AG09319 (cell line): ENCODE measurements around the gene DDOST.
"Not testable (repeated sequence)": the region's sequence is repeated elsewhere in the genome, so short reads cannot be mapped to it uniquely, and the experiment has no call there.

Experiments used
- DNase-seq: peaks from one replicate; pipeline ENCODE4 v3.0.0-alpha.2; 2010; ENCODE audit warnings: low read depth; ENCODE audit errors: extremely low read depth
- TF ChIP-seq, protein P1 (sequence below): IDR thresholded peaks from 2 replicates; pipeline ENCODE4 v1.5.1; 2011; ENCODE audit warnings: low read depth, mild to moderate bottlenecking, inconsistent platforms, low read length, moderate library complexity

Gene DDOST

DNA sequence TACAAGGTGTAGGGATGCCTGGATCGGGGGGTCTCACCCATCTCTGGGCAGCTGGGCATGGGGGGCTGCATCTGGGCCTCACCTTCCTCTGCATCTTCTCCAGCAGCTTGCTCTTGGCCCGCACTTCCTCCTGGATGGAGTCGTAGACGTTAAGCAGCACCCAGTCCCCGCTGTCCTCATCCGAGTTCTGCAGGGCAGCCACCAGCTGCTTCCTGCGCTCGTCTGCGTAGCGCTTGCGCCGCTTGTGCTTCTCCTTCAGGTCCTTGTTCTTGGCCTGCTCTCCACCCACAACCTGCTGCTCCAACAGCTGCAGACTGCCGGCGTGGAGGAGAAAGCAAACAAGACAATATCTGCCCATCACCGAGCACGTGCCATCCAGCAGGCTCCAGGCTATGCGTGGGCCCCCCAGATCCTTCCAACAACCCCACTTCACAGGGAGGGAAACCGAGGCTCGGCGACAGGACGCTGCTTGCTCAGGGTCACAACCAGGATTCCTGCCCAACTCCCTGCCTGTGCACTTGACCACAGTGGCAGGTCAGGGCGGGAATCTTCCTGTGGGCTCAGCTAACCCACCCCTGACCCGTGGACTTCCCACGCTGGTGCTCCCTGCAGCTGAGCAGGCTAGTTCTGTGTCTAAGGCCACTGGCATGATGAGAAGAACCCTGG lies 21.5 kb upstream of the DDOST start:
- TF ChIP-seq, protein P1, sequence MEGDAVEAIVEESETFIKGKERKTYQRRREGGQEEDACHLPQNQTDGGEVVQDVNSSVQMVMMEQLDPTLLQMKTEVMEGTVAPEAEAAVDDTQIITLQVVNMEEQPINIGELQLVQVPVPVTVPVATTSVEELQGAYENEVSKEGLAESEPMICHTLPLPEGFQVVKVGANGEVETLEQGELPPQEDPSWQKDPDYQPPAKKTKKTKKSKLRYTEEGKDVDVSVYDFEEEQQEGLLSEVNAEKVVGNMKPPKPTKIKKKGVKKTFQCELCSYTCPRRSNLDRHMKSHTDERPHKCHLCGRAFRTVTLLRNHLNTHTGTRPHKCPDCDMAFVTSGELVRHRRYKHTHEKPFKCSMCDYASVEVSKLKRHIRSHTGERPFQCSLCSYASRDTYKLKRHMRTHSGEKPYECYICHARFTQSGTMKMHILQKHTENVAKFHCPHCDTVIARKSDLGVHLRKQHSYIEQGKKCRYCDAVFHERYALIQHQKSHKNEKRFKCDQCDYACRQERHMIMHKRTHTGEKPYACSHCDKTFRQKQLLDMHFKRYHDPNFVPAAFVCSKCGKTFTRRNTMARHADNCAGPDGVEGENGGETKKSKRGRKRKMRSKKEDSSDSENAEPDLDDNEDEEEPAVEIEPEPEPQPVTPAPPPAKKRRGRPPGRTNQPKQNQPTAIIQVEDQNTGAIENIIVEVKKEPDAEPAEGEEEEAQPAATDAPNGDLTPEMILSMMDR: no peak

DNA sequence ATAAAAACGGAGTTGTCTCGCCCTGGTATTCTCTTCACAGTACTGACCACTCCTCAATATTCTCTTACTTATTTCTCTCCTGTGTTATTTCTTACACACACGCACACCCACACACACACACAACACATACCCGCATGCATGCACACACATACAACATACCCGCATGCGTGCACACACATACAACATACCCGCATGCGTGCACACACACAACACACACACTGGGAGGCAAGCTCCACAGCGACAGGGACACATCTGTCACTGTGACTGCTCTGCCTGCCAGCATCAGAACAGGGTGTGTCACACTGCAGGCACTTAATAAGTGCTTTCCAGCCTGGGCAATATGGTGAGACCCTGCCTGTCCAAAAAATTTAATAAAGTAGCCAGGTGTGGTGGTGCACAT lies 20.8 kb upstream of the DDOST start:
- no peak for DNase-seq
- TF ChIP-seq, protein P1: no peak

More for the DNA sequence above, 21.5 kb upstream of the DDOST start:
- no peak for DNase-seq

DNA sequence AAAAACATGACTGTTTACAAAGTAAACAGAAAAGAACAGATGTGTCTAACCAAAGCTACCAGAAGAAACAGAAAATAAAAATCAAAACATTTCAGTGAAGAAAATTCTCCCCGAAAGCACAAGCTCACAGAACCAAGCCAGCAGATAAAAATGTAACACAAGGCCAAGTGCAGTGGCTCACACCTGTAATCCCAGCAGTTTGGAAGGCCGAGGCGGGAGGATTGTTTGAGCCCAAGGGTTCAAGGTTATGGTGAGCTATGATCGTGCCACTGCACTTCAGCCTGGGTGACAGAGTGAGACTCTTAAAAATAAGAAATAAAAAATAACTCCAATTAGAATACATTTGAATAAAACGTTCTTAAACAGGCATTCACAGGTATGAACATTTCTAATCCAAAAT lies 19.1 kb upstream of the DDOST start:
- no peak for DNase-seq
- TF ChIP-seq, protein P1: no peak

DNA sequence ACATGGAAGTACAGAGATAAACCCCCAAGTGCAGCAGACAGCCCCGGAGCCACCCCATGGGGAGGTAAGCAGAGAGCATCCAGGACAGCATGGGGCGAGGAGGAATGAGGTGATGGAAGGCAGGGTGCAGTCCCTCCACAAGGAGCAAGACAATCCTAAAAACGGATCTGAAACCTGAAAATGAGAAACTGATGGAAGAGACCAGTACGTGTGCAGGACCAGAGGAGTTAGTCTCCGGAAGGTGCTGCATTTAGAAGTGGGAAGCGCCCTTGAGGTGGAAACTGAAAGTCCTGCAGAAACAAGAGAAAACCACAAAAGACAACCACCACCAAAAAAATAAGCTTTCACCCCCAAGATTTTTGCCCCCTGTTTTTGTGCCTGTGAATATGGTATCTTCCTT lies 17.4 kb upstream of the DDOST start:
- TF ChIP-seq, protein P1: no peak
- no peak for DNase-seq

DNA sequence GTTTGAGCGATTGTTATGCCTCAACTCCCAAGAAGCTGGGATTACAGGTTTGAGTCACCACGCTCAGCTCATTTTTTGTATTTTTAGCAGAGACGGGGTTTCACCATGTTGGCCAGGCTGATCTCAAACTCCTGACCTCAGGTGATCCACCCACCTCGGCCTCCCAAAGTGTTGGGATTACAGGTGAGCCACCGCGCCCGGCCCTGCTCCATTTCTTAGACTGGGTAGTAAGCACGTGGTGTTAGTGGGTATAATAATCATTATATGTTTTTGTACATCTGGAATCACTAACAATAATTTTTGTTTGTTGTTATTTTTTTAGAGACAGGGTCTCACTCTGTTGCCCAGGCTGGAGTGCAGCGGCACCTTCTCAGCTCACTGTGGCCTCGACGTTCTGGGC lies 12.5 kb upstream of the DDOST start:
- not testable (repeated sequence) for DNase-seq

DNA sequence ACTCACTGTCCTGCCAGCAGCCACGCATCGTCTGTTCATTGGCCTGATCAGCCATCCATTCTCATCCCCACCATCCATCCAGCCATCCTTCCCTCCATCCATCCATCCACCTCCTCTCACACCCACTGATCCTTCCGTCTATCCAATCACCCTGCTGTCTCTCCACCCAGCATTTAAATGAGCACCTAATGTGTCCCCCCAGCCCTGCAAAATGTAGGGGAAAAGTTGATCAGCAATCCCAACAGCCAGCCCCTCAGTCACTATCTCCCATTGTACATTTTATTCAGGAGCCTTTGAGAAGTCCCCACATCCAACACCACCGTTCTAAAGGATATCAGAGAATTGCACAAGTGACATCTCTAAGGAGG lies 11.1 kb upstream of the DDOST start:
- no peak for DNase-seq
- TF ChIP-seq, protein P1: no peak

DNA sequence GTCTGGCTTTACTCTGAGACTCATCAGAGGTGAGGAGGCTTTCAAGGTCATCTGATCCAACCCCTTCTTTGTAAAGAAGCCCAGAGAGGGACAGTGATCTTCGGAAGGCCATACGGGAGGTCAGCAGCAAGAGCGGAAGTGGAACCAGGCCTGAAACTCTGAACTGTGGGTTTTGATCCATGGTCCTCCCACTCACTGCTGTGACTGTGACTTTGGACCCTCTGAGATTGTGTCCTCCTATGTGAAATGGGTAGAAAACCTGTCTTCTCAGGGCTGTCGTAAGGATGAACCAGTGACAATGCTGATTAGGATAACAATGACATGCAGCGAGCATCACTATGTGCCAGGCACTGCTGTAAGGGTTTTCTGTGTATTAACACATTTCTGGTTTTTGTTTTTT lies 9.8 kb upstream of the DDOST start:
- DNase-seq: no peak
- TF ChIP-seq, protein P1: no peak

DNA sequence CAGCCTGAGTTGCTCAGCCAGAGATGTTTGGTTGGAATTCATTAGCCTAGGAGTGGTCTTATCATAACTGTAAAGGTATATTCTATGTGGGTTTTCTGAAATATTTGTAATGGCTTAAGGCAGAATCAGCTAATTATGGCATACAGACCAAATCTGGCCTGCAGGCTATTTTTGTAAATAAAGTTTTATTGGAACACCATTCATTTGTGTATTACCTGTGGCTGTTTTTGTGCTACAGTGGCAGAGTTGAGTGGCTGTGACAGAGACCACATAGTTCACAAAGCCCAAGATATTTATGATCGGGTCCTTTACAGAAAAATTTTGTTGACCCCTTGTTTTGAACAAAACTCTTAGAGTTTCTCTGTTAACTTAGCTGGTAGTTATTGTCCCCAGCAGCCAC lies 7.4 kb upstream of the DDOST start:
- TF ChIP-seq, protein P1: no peak
- no peak for DNase-seq
